HepG2 (cell line): ENCODE data around the gene PLEKHH3. TPM values are rescaled to one million over a fixed set of nuclear protein-coding genes. Genes with fewer than 3 reads are reported as not detected.

Source experiments
- ERF ChIP-seq: IDR thresholded peaks from 2 replicates; pipeline ENCODE4 v1.6.1; 2018; ENCODE audit warnings: missing biosample characterization, missing genetic modification reagents
- FOXJ3 ChIP-seq: sonication (generic); formaldehyde crosslinking; IDR thresholded peaks from 2 replicates; pipeline ENCODE4 v1.4.0; 2020; ENCODE audit warnings: missing genetic modification reagents, mild to moderate bottlenecking, borderline replicate concordance
- GLI4 ChIP-seq: sonication (generic); formaldehyde crosslinking; IDR thresholded peaks from 2 replicates; pipeline ENCODE4 v1.5.1; 2020; ENCODE audit warnings: missing genetic modification reagents, mild to moderate bottlenecking, moderate library complexity, borderline replicate concordance
- HIVEP1 ChIP-seq: sonication (generic); formaldehyde crosslinking; IDR thresholded peaks from 2 replicates; pipeline ENCODE4 v1.4.0; 2020; ENCODE audit warnings: mild to moderate bottlenecking, missing genetic modification reagents
- HOMEZ ChIP-seq: IDR thresholded peaks from 2 replicates; pipeline ENCODE4 v1.6.1; 2016; ENCODE audit warnings: low read depth
- KLF9 ChIP-seq: IDR thresholded peaks from 2 replicates; pipeline ENCODE4 v1.6.1; 2016; ENCODE audit warnings: low read depth
- MAF1 ChIP-seq: sonication (generic); formaldehyde crosslinking; IDR thresholded peaks from 2 replicates; pipeline ENCODE4 v1.5.0; 2020; ENCODE audit warnings: missing genetic modification reagents, borderline replicate concordance
- MYNN ChIP-seq: sonication (generic); formaldehyde crosslinking; IDR thresholded peaks from 2 replicates; pipeline ENCODE4 v1.4.0; 2020; ENCODE audit warnings: mild to moderate bottlenecking, low read depth, missing genetic modification reagents
- NR1H2 ChIP-seq: sonication (generic); formaldehyde crosslinking; IDR thresholded peaks from 2 replicates; pipeline ENCODE4 v1.8.1; 2022; ENCODE audit warnings: low read depth, missing genetic modification reagents, borderline replicate concordance
- PAWR ChIP-seq: sonication (generic); formaldehyde crosslinking; IDR thresholded peaks from 2 replicates; pipeline ENCODE4 v1.4.0; 2020; ENCODE audit warnings: missing genetic modification reagents, mild to moderate bottlenecking, borderline replicate concordance
- RFXAP ChIP-seq: sonication (generic); formaldehyde crosslinking; IDR thresholded peaks from 2 replicates; pipeline ENCODE4 v1.4.0; 2020; ENCODE audit warnings: missing genetic modification reagents, borderline replicate concordance
- SOX5 ChIP-seq: IDR thresholded peaks from 2 replicates; pipeline ENCODE4 v1.6.1; 2016; ENCODE audit warnings: borderline replicate concordance
- SRSF1 ChIP-seq: fragments of 200-400 bp; formaldehyde crosslinking; optimal IDR thresholded peaks from 2 replicates; pipeline ENCODE3; 2017; ENCODE audit warnings: mild to moderate bottlenecking, low read depth, low read length, moderate library complexity
- TCF7L2 ChIP-seq: IDR thresholded peaks from 2 replicates; pipeline ENCODE4 v1.6.1; 2011; ENCODE audit warnings: mild to moderate bottlenecking, low read depth, low read length, moderate library complexity
- TEF ChIP-seq: sonication (generic); formaldehyde crosslinking; IDR thresholded peaks from 2 replicates; pipeline ENCODE4 v1.5.0; 2020; ENCODE audit warnings: missing genetic modification reagents
- ZBTB14 ChIP-seq: sonication (generic); formaldehyde crosslinking; IDR thresholded peaks from 2 replicates; pipeline ENCODE4 v1.4.0; 2020; ENCODE audit warnings: missing genetic modification reagents
- ZBTB44 ChIP-seq: sonication (generic); formaldehyde crosslinking; IDR thresholded peaks from 2 replicates; pipeline ENCODE4 v1.4.0; 2020; ENCODE audit warnings: missing genetic modification reagents
- ZFP62 ChIP-seq: sonication (generic); formaldehyde crosslinking; IDR thresholded peaks from 2 replicates; pipeline ENCODE4 v1.4.0; 2020; ENCODE audit warnings: missing genetic modification reagents
- ZKSCAN8 ChIP-seq: IDR thresholded peaks from 2 replicates; pipeline ENCODE4 v1.6.1; 2016; ENCODE audit warnings: borderline replicate concordance, missing genetic modification reagents, missing compliant biosample characterization
- ZNF253 ChIP-seq: sonication (generic); formaldehyde crosslinking; IDR thresholded peaks from 2 replicates; pipeline ENCODE4 v1.8.0; 2022; ENCODE audit warnings: mild to moderate bottlenecking, missing genetic modification reagents, borderline replicate concordance
- ZNF274 ChIP-seq: sonication (generic); formaldehyde crosslinking; IDR thresholded peaks from 2 replicates; pipeline ENCODE4 v1.5.1; 2020; ENCODE audit warnings: mild to moderate bottlenecking, missing genetic modification reagents
- ZNF510 ChIP-seq: sonication (generic); formaldehyde crosslinking; IDR thresholded peaks from 2 replicates; pipeline ENCODE4 v1.4.0; 2020; ENCODE audit warnings: low read depth, mild to moderate bottlenecking, missing genetic modification reagents
- ZNF556 ChIP-seq: sonication (generic); formaldehyde crosslinking; IDR thresholded peaks from 2 replicates; pipeline ENCODE4 v1.4.0; 2020; ENCODE audit warnings: mild to moderate bottlenecking, missing genetic modification reagents, borderline replicate concordance
- ZSCAN29 ChIP-seq: sonication (generic); formaldehyde crosslinking; conservative IDR thresholded peaks from 2 replicates; pipeline ENCODE4 v1.4.0; 2020; ENCODE audit warnings: mild to moderate bottlenecking, missing genetic modification reagents
- polyA plus RNA-seq, 8 experiments: library from polyadenylated mRNA; depleted of rRNA in 3 of 8; stranded (reverse) in 7 of 8; unstranded in 1 of 8; fragments of >200 nt; fragmentation: Illumina TruSeq in 4 of 8; extraction: Trizol in 4 of 8; gene quantifications; 2 replicates each; pipeline versions ENCODE4 v1.2.1 to v1.2.3, GENCODE V29; 2011 to 2016; ENCODE audit warnings: low read depth in 4 of 8, missing spikeins in 1 of 8, mixed read lengths in 1 of 8; ENCODE audit not compliant: insufficient read depth in 1 of 8
- total RNA-seq, 5 experiments: library from RNA; depleted of rRNA; stranded (reverse); fragments of >200 nt; fragmentation: Illumina TruSeq; extraction: Trizol; gene quantifications; 2 replicates each; pipeline ENCODE4 v1.2.3, GENCODE V29; 2016; ENCODE audit warnings: low read depth in 1 of 5
- TF ChIP-seq, protein P1 (sequence below): sonication (generic); formaldehyde crosslinking; IDR thresholded peaks from 2 replicates; pipeline ENCODE4 v1.4.0; 2020; ENCODE audit warnings: missing genetic modification reagents

PLEKHH3 gene
- total and polyA plus RNA-seq, 2 of the 13 experiments (the other 11 are each of a cell fraction or from before 2014, with no cell fraction given), result 6.0 to 19.9 TPM

- no peak for TF ChIP-seq RFXAP (CRISPR knock-in tag)
- no peak for TF ChIP-seq TEF (CRISPR knock-in tag)
- TF ChIP-seq FOXJ3, result no peak
- TF ChIP-seq ZSCAN29 (CRISPR knock-in tag), result no peak
- TF ChIP-seq KLF9 (CRISPR knock-in tag), result no peak
- no peak for TF ChIP-seq ZKSCAN8 (CRISPR knock-in tag)
- TF ChIP-seq ZNF274 (CRISPR knock-in tag), result peak; percentile 38; the same call in 1 of the 2 replicates
- TF ChIP-seq ZNF556 (CRISPR knock-in tag), result peak; percentile 43; the same call in 1 of the 2 replicates
- TF ChIP-seq MYNN (CRISPR knock-in tag), result no peak
- no peak for TF ChIP-seq ZBTB14 (CRISPR knock-in tag)
- TF ChIP-seq ZNF253 (CRISPR knock-in tag), result no peak
- TF ChIP-seq TCF7L2, result no peak
- peak; percentile 26; the same call in 1 of the 2 replicates for TF ChIP-seq SOX5 (CRISPR knock-in tag)
- TF ChIP-seq ZBTB44, result no peak
- peak; percentile 83 for TF ChIP-seq HIVEP1 (CRISPR knock-in tag)
- no peak for TF ChIP-seq ZNF510 (CRISPR knock-in tag)
- TF ChIP-seq ZFP62 (CRISPR knock-in tag), result no peak
- TF ChIP-seq PAWR, result no peak
- no peak for TF ChIP-seq MAF1 (CRISPR knock-in tag)
- TF ChIP-seq GLI4 (CRISPR knock-in tag), result no peak
- TF ChIP-seq, protein P1, sequence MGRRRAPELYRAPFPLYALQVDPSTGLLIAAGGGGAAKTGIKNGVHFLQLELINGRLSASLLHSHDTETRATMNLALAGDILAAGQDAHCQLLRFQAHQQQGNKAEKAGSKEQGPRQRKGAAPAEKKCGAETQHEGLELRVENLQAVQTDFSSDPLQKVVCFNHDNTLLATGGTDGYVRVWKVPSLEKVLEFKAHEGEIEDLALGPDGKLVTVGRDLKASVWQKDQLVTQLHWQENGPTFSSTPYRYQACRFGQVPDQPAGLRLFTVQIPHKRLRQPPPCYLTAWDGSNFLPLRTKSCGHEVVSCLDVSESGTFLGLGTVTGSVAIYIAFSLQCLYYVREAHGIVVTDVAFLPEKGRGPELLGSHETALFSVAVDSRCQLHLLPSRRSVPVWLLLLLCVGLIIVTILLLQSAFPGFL (CRISPR knock-in tag), result no peak
- no peak for TF ChIP-seq NR1H2 (CRISPR knock-in tag)
- peak; percentile 45; the same call in 1 of the 2 replicates for TF ChIP-seq ERF (CRISPR knock-in tag)
- no peak for TF ChIP-seq HOMEZ (CRISPR knock-in tag)
- TF ChIP-seq SRSF1, result no peak
These were observed 5.4 kb upstream of the PLEKHH3 start, which contains the start of gene CNTNAP1 (continued) for GRCh38 chr17:42681976-42682721.
